Right renal pelvis (tissue), 4 donors: ENCODE results near the gene DUSP9. TPM values are rescaled to one million over a fixed set of nuclear protein-coding genes. Genes with fewer than 3 reads are reported as not detected.
"Not testable (repeated sequence)": the region's sequence is repeated elsewhere in the genome, so short reads cannot be mapped to it uniquely, and the experiment has no call there.

Source experiments
- DNase-seq, 4 donors: peaks; one replicate each; pipeline ENCODE4 v3.0.0-alpha.2; 2013; ENCODE audit warnings: low read depth in 4 of 4, low spot score in 3 of 4, missing footprints in 1 of 4
- polyA plus RNA-seq, 4 donors: library from polyadenylated mRNA; unstranded; fragments of 120-200 nt; gene quantifications; one replicate each; pipeline ENCODE4 v1.2.1, GENCODE V29; 2013; ENCODE audit not compliant: insufficient read length in 4 of 4

Gene DUSP9
- polyA plus RNA-seq, 4 donors, result 46.7 to 74.3 (median 49.1) TPM

DNA sequence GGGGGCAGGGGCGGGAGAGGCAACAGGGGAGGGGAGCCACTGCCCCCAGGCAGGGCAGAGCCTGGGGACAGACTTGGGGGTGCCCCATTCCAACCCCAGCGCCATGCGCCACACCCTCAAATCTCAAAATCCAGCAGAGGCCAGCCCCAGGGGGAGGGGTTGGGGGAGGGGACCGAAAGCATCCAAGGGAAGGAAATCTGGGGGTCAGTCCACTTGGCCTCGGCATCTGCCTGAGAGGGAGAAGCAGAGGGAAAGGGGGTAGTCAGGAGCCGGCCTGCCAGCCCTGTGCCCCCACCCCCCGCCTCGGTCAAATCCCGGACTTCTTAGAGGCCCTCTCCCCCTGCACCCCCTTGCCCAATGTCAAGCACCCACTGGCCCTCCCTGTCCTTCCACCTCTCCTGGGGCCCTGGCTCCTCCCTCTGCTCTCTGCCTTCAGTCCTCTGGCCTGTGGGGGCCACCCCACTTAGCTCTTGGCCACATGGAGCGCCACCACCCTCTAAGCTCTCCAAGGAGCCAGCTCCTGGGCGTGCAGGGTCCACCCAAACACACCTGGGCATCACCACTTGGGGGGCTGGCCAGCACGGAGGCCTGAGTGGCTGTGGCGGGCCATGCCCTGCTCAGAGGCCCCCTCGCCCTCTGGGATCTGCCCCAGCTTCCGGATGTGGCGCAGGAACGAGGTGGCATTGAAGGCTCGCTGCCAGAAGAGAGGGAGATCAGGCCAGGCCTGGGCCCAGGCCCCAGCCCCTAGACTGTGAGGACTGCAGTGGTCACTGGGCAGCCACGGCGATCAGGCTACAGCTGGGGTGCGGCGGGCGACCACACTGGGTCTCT lies 23.1 kb downstream of the DUSP9 start:
- DNase-seq, result no peak

GRCh38 chrX:153670748-153671588 lies 24.0 kb downstream of the DUSP9 start:
- DNase-seq, result no peak

GRCh38 chrX:153671589-153672530 lies 24.9 kb downstream of the DUSP9 start:
- DNase-seq, result no peak

GRCh38 chrX:153672531-153673427 lies 25.8 kb downstream of the DUSP9 start:
- DNase-seq, result no peak

DNA sequence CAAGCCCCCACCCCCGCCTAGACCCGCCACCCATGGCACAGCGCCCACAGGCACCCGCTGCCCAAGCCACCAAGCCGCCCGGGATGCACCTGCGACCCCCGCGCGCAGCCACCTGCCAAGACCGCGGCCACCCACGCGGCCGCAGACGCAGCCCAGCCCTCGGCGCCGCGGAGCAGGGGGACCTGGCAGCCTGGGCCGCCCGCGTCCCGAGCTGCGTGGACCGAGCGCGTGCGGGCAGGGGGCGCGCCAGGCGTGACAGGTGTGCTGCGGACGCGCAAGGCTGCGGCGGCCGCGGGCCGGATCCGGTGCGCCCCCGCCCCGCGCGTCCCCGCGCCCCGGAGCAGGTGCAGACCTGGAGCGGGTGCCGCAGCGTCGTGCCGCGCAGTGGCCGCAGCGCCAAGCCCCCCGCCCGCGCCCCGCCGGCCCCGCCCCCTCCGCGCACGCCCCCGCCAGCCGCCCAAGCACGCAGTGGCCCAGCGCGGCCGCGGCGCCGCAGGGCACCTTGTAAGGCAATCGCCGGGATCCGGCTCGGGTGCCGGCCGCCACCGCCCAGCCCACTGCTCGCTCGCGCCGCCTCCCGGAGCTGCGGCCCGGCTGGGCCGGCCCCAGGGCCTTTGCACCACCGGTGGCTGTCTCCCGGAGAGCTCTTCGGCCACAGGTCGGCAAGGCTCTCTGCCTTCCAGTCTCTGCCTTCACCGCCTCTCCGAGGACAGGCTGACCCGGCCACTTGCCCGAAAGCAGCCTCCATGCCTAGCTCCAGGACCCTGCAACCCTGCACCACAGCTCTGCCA lies 26.6 kb downstream of the DUSP9 start, which contains the start of gene PNCK:
Gene PNCK (minus strand): TSS at position 386 of the 791 bp plus-strand sequence. CDS start 737 bp downstream, outside the sequence.
- no peak for DNase-seq

DNA sequence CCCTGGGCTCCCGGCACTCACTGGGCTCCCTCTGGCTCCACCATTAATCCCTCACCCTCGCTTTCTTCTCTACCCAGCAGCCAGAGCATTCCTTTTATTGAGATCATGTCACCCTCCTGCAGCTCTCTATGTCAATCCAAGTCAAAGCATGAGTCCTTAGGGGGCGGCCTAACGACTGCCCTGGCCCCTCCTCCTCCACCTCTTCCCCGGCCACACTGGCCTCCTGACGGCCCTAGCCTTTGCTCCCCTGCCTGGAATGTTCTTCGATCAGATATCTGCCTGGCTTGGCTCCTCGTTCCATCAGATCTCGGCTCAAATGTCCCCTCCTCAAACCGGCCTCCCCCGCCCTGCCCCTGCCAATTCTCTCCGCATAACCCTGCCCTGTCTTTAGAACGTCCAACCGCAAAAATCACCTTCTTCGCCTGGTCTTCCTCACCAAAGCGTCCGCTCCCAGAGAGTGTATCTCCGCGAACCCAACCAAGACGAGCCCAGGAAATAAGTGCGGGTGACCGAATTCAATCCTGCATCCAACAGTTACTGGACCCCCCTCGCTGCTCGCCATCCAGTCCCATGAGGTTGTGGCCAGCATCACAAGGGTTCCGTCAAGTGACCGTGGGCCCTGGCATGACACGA lies 27.3 kb downstream of the DUSP9 start:
- no peak for DNase-seq

GRCh38 chrX:153681175-153681574 lies 34.2 kb downstream of the DUSP9 start:
- DNase-seq, result no peak

- DNase-seq, result not testable (repeated sequence)
These were observed 36.5 kb downstream of the DUSP9 start for GRCh38 chrX:153683486-153683885.

GRCh38 chrX:153684467-153685155 lies 37.6 kb downstream of the DUSP9 start:
- DNase-seq, result no peak

GRCh38 chrX:153685156-153685536 lies 38.1 kb downstream of the DUSP9 start:
- no peak for DNase-seq

DNA sequence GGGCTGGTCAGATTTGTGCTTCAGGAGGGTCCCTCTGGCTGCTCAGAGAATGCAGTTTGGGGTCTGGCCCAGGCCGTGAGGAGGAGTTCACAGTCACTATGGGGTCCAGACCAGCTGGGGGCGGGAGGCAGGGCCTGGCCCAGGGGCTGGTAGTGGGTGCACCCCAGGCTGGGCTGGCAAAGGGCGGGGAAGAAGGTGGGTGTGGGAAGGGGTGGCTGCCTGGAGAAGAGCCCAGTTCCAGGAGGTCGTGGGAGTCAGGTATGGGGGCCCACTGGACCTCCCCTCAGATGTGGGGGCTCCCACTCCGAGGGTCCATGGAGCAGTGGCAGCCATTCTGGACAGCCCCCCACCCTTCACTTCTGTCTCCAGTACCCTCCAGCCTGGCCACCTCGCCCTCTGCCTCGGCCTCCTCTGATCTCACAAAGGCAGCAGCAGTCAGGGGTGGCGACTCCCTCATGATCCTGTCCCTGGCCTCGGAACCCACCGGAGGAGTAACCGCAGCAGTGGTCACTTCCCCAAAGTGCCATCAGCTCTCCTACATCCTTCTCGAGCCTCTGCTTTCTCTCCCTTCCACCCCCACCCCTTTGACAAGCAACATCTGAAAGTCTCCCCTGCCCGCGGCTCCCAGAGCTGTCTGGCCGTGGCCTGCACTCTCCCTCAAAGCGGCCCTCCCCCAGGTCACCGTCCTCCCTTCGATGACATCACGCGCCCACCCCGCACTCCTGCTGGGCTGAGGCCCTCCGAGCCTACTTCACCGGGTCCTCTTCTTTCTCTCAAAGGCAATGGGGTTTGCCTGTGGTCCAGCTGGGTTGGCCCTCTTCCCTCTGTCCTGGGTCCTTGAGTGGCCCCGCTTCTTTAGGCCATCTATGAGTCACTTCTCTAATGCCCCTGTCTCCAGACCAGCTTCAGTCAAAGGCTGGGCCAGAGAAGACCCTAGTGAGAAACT lies 39.0 kb downstream of the DUSP9 start:
- no peak for DNase-seq

DNA sequence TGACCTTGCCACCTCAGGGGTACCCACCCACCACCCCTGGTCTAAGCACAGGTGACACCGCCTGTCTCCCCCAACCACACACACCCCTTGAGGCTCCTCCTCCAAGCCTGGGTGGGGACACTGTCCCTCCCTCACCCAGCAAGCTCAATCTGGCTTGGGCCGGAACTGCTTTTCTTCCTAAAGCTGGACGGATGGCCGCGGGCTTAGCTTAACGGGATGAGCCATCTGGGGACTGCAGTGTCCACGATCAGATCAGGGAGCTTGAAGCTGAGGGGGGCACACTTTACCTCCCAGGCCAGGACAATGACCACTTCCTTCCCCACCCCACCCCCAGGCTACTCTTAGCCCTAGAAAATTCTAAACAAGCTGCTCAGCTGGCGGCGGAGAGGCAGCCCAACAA lies 39.7 kb downstream of the DUSP9 start:
- no peak for DNase-seq

GRCh38 chrX:153687121-153688039 lies 40.4 kb downstream of the DUSP9 start, which contains the start of gene SLC6A8:
TSS of gene SLC6A8 (plus strand) at chrX:153687926. CDS start at chrX:153688575, 649 bp downstream.
- no peak for DNase-seq

DNA sequence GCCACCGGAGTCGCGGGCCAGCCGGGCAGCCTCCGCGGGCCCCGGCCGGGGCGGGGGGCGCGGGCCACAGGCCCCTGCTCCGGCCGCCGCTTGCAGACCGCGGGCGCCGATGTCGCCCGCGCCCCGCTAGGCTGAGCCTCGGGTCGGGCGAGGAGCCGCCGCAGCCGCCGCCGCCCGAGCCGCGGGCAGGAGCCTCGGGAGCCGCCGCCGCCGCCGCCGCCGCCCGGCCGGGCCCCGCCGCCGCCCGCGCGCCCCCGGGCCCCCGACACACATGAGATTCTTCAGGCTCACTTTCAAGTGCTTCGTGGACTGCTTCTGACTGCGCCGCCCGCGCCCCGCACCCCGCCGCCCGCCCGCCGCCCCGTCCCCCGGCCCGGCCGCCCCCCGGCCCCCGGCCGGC lies 41.1 kb downstream of the DUSP9 start:
- no peak for DNase-seq

- DNase-seq, result no peak
These were observed 41.5 kb downstream of the DUSP9 start for GRCh38 chrX:153688506-153688905.
